PC-9 (cell line): ENCODE measurements around the gene FOXN3.

ENCODE experiments used
- EZH2 ChIP-seq: fragments of 200-600 bp; sonication (generic); IDR thresholded peaks from 2 replicates; pipeline ENCODE4 v1.8.0; 2017; ENCODE audit warnings: antibody characterized with exemption, low read depth
- TF ChIP-seq, protein P1 (sequence below): fragments of 200-600 bp; sonication (generic); conservative IDR thresholded peaks from 2 replicates; pipeline ENCODE4 v1.6.1; 2017; ENCODE audit warnings: mixed run types, antibody characterized with exemption, mild to moderate bottlenecking, moderate library complexity

- TF ChIP-seq, protein P1, sequence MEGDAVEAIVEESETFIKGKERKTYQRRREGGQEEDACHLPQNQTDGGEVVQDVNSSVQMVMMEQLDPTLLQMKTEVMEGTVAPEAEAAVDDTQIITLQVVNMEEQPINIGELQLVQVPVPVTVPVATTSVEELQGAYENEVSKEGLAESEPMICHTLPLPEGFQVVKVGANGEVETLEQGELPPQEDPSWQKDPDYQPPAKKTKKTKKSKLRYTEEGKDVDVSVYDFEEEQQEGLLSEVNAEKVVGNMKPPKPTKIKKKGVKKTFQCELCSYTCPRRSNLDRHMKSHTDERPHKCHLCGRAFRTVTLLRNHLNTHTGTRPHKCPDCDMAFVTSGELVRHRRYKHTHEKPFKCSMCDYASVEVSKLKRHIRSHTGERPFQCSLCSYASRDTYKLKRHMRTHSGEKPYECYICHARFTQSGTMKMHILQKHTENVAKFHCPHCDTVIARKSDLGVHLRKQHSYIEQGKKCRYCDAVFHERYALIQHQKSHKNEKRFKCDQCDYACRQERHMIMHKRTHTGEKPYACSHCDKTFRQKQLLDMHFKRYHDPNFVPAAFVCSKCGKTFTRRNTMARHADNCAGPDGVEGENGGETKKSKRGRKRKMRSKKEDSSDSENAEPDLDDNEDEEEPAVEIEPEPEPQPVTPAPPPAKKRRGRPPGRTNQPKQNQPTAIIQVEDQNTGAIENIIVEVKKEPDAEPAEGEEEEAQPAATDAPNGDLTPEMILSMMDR, result no peak
- no peak for TF ChIP-seq EZH2
Measured at GRCh38 chr14:89435492-89435891, 18.5 kb upstream of the FOXN3 start.
